HepG2 (cell line): Measurements from ENCODE around the gene SPTY2D1. TPM values are rescaled to one million over a fixed set of nuclear protein-coding genes. Genes with fewer than 3 reads are reported as not detected.

Experiments
- E2F1 ChIP-seq: sonication (generic); formaldehyde crosslinking; IDR thresholded peaks from 2 replicates; pipeline ENCODE4 v1.5.0; 2020; ENCODE audit warnings: missing genetic modification reagents
- ELF1 ChIP-seq: sonication (generic); formaldehyde crosslinking; IDR thresholded peaks from 2 replicates; pipeline ENCODE4 v1.4.0; 2020; ENCODE audit warnings: missing genetic modification reagents
- FIP1L1 ChIP-seq: fragments of 200-400 bp; formaldehyde crosslinking; IDR thresholded peaks from 2 replicates; pipeline ENCODE4 v1.6.1; 2018; ENCODE audit warnings: low read depth, mild to moderate bottlenecking, low read length, moderate library complexity, borderline replicate concordance; ENCODE audit not compliant: insufficient read depth
- MED1 ChIP-seq: sonication (generic); formaldehyde crosslinking; IDR thresholded peaks from 2 replicates; pipeline ENCODE4 v1.4.0; 2020; ENCODE audit warnings: missing genetic modification reagents
- MTF1 ChIP-seq: sonication (generic); formaldehyde crosslinking; IDR thresholded peaks from 2 replicates; pipeline ENCODE4 v1.5.0; 2020; ENCODE audit warnings: missing genetic modification reagents
- MXD3 ChIP-seq: IDR thresholded peaks from 2 replicates; pipeline ENCODE4 v1.6.1; 2016; ENCODE audit warnings: mild to moderate bottlenecking, missing biosample characterization, missing genetic modification reagents
- NCOA2 ChIP-seq: sonication (generic); formaldehyde crosslinking; IDR thresholded peaks from 2 replicates; pipeline ENCODE4 v1.8.0; 2022; ENCODE audit warnings: inconsistent platforms
- RNF2 ChIP-seq: fragments of 450-650 bp; conservative IDR thresholded peaks from 2 replicates; pipeline ENCODE4 v1.6.1; 2016; ENCODE audit warnings: low read depth
- SOX5 ChIP-seq: IDR thresholded peaks from 2 replicates; pipeline ENCODE4 v1.6.1; 2016; ENCODE audit warnings: borderline replicate concordance
- TCF12 ChIP-seq, 2 experiments: fragments of 450-650 bp in 1 of 2; sonication (generic) in 1 of 2; formaldehyde crosslinking in 1 of 2; IDR thresholded peaks; 2 replicates each; pipeline versions ENCODE4 v1.6.1 to v1.8.0; 2017 to 2022; ENCODE audit warnings: antibody characterized with exemption in 1 of 2, mild to moderate bottlenecking in 1 of 2, missing genetic modification reagents in 1 of 2, moderate library complexity in 1 of 2
- TEAD3 ChIP-seq: optimal IDR thresholded peaks from 2 replicates; pipeline ENCODE3; 2016; ENCODE audit warnings: borderline replicate concordance
- ZBTB7A ChIP-seq: sonication (generic); formaldehyde crosslinking; IDR thresholded peaks from 2 replicates; pipeline ENCODE4 v1.8.0; 2022; ENCODE audit warnings: mild to moderate bottlenecking, missing genetic modification reagents
- ZNF512B ChIP-seq: sonication (generic); formaldehyde crosslinking; IDR thresholded peaks from 2 replicates; pipeline ENCODE4 v1.5.1; 2020; ENCODE audit warnings: missing genetic modification reagents, mild to moderate bottlenecking, borderline replicate concordance
- ZNF670 ChIP-seq: sonication (generic); formaldehyde crosslinking; IDR thresholded peaks from 2 replicates; pipeline ENCODE4 v1.8.0; 2022; ENCODE audit warnings: mild to moderate bottlenecking, missing genetic modification reagents, borderline replicate concordance
- ZNF713 ChIP-seq: sonication (generic); formaldehyde crosslinking; IDR thresholded peaks from 2 replicates; pipeline ENCODE4 v1.4.0; 2020; ENCODE audit warnings: mild to moderate bottlenecking, missing genetic modification reagents
- ZNF724P ChIP-seq: sonication (generic); formaldehyde crosslinking; IDR thresholded peaks from 2 replicates; pipeline ENCODE4 v1.8.0; 2022; ENCODE audit warnings: missing genetic modification reagents, borderline replicate concordance
- ZNF850 ChIP-seq: sonication (generic); formaldehyde crosslinking; conservative IDR thresholded peaks from 2 replicates; pipeline ENCODE4 v1.9.0; 2021; ENCODE audit warnings: mild to moderate bottlenecking, missing genetic modification reagents
- polyA plus RNA-seq, 8 experiments: library from polyadenylated mRNA; depleted of rRNA in 3 of 8; stranded (reverse) in 7 of 8; unstranded in 1 of 8; fragments of >200 nt; fragmentation: Illumina TruSeq in 4 of 8; extraction: Trizol in 4 of 8; gene quantifications; 2 replicates each; pipeline versions ENCODE4 v1.2.1 to v1.2.3, GENCODE V29; 2011 to 2016; ENCODE audit warnings: low read depth in 4 of 8, missing spikeins in 1 of 8, mixed read lengths in 1 of 8; ENCODE audit not compliant: insufficient read depth in 1 of 8
- total RNA-seq, 5 experiments: library from RNA; depleted of rRNA; stranded (reverse); fragments of >200 nt; fragmentation: Illumina TruSeq; extraction: Trizol; gene quantifications; 2 replicates each; pipeline ENCODE4 v1.2.3, GENCODE V29; 2016; ENCODE audit warnings: low read depth in 1 of 5
- TF ChIP-seq, protein P1 (sequence below): sonication (generic); formaldehyde crosslinking; IDR thresholded peaks from 2 replicates; pipeline ENCODE4 v1.8.1; 2022; ENCODE audit warnings: mild to moderate bottlenecking, missing genetic modification reagents
- TF ChIP-seq, protein P2 (sequence below): sonication (generic); formaldehyde crosslinking; IDR thresholded peaks from 2 replicates; pipeline ENCODE4 v1.5.0; 2020; ENCODE audit warnings: mild to moderate bottlenecking, missing genetic modification reagents

Gene SPTY2D1
- total and polyA plus RNA-seq, 2 of the 13 experiments (the other 11 are each of a cell fraction or from before 2014, with no cell fraction given): 6.9 to 14.8 TPM

- TF ChIP-seq E2F1 (CRISPR knock-in tag) (0 out of 2 replicates have a peak, but pooled peaks have one; percentile 15), ELF1 (CRISPR knock-in tag) (peak; percentile 94), ZBTB7A (CRISPR knock-in tag) (no peak), ZNF512B (CRISPR knock-in tag) (no peak), ZNF850 (CRISPR knock-in tag) (no peak), SOX5 (CRISPR knock-in tag) (peak; percentile 28; the same call in 1 of the 2 replicates), ZNF724P (CRISPR knock-in tag) (0 out of 2 replicates have a peak, but pooled peaks have one; percentile 38), TCF12 (IDR thresholded peaks at IDR 0.05) (no peak), TCF12 (CRISPR knock-in tag; IDR thresholded peaks at IDR 0.05) (no peak), MED1 (CRISPR knock-in tag) (peak; percentile 61), NCOA2 (0 out of 2 replicates have a peak, but pooled peaks have one; percentile 16), MXD3 (CRISPR knock-in tag) (peak; percentile 13; the same call in 1 of the 2 replicates), TEAD3 (CRISPR knock-in tag) (no peak), MTF1 (CRISPR knock-in tag) (no peak), ZNF670 (CRISPR knock-in tag) (peak; percentile 86), ZNF713 (CRISPR knock-in tag) (no peak), FIP1L1 (no peak), RNF2 (peak; percentile 61; the same call in 1 of the 2 replicates)
- TF ChIP-seq, protein P1, sequence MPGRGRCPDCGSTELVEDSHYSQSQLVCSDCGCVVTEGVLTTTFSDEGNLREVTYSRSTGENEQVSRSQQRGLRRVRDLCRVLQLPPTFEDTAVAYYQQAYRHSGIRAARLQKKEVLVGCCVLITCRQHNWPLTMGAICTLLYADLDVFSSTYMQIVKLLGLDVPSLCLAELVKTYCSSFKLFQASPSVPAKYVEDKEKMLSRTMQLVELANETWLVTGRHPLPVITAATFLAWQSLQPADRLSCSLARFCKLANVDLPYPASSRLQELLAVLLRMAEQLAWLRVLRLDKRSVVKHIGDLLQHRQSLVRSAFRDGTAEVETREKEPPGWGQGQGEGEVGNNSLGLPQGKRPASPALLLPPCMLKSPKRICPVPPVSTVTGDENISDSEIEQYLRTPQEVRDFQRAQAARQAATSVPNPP (CRISPR knock-in tag): no peak
- TF ChIP-seq, protein P2, sequence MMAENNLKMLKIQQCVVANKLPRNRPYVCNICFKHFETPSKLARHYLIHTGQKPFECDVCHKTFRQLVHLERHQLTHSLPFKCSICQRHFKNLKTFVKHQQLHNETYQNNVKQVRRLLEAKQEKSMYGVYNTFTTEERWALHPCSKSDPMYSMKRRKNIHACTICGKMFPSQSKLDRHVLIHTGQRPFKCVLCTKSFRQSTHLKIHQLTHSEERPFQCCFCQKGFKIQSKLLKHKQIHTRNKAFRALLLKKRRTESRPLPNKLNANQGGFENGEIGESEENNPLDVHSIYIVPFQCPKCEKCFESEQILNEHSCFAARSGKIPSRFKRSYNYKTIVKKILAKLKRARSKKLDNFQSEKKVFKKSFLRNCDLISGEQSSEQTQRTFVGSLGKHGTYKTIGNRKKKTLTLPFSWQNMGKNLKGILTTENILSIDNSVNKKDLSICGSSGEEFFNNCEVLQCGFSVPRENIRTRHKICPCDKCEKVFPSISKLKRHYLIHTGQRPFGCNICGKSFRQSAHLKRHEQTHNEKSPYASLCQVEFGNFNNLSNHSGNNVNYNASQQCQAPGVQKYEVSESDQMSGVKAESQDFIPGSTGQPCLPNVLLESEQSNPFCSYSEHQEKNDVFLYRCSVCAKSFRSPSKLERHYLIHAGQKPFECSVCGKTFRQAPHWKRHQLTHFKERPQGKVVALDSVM (CRISPR knock-in tag): no peak
Measured at GRCh38 chr11:18634140-18635032, at the start of gene SPTY2D1 (continued).
